Tongue (tissue), 2 donors: ENCODE measurements around the gene CERT1. TPM values are rescaled to one million over a fixed set of nuclear protein-coding genes. Genes with fewer than 3 reads are reported as not detected.

ENCODE experiments used
- DNase-seq: peaks from one replicate; pipeline ENCODE4 v3.0.0-alpha.2; 2015
- total RNA-seq: library from RNA; depleted of rRNA; stranded (reverse); fragments of >200 nt; gene quantifications from one replicate; pipeline ENCODE4 v1.2.3, GENCODE V29; 2014

The CERT1 gene
- total RNA-seq, 1 donor from 2014 or later: 62.2 TPM

DNA sequence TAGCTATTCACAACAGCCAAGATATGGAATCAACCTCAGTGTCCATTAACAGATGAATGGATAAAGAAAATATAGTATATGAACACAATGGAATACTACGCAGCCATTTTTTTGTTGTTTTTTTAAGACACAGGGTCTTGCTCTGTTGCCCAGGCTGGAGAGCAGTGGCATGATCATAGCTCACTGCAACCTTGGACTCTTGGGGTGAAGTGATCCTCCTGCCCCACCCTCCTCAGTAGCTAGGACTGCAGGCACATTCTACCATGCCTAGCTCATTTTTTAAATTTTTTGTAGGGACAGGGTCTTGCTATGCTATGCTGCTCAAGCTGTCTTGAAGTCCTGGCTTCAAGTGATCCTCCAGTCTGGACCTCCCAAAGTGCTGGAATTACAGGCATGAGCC, 38.5 kb downstream of the CERT1 start:
- DNase-seq: no peak

DNA sequence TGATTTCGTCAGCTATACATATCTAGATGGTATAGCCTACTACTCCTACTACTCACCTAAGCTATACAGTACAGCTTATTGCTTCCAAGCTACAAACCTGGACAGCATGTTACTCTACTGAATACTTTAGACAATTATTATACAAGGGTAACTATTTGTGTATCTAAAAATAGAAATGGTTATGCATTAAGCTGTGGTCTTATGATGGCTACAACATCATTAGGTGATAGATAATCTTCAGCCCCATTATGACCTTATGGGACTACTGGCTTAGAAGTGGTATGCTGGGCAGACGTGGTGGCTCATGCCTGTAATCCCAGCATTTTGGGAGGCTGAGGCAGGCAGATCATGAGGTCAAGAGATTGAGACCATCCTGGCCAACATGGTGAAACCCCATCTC, 40.2 kb downstream of the CERT1 start:
- DNase-seq: no peak

DNA sequence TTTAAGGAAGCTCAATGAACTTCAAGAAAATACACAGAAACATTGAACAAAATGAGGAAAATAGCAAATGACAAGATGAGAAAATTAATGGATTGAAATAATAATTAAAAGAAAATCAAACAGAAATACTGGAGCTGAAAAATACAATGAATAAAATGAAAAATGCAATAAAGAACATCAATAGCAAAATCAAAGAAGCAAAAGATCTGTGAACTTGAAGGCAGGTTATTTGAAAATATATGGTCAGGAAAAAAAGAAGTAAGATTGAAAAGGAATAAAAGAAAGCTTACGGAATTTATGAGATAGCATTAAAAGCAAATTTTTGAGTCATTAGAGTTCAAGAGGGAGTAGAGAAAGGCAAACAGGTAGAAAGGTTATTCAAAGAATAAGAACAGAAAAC, 42.4 kb downstream of the CERT1 start:
- no peak for DNase-seq

DNA sequence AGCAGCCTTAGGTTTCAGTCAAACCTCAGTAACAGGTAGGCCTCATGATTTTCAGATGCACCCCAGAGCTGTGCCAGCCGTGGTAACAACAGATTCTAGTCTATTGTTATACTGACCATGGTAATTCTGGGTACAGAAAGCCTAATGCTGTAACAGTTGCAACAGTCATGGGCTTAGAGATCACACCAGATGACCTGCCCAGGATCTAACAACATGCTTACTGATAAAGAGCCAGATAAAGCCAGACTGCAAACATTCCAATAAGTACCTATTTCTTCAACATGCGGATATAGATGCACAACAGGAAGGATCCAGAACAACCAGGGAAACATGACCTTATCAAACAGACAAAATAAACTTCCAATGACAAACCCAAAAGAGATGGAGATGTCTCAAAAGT, 42.8 kb downstream of the CERT1 start:
- no peak for DNase-seq

DNA sequence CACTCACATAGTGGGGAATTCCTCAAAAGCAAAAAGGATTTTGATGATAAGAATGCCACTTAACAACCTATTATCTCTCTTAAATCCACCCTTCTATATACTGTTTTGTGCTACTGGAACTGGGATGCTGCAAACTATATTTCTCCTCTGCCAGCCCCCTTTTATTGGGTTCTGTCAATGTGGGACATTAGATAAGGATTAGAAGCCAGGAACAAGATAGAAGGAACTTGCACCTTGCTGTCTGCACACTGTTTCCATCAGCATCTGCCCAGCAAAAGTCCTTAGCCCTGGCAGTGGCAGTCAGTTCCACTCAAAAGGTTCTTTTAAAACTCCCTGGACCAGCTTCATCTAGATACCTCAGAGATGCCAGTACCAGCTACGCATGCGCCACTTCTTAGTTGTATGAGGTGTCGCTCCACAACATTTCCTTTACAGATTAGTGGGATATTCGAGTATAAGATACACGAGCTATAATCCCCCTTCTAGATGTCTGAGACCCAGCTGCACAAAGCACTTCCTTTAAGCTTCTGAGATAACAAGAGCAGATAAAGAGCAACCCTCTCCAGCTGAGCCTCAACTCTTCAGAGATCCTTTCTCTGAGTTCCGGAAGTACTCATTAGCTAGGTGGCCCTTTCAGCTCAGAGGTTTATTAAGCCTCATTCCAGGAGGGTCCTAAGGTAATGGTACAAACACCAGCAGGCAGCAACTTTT, 45.3 kb downstream of the CERT1 start:
- DNase-seq: no peak

DNA sequence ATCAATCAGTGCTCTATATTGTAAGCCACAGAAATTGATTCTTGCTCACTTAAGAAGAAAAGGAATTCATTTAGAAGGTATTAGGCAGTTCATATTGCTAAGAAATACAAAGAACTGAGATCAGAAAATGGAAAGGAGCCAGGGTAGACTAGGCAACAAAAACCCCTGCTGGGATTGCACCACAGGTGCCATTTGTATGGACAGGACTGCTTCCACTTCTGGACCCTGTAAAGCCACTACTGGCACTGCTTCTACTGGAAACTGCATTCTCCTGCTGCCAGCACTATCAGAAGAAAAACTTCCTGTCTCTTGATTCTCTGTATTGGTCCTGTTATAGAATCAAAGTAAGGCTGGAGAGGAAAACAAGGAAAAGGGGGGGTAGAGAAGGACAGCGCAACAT, 45.9 kb downstream of the CERT1 start:
- DNase-seq: no peak

DNA sequence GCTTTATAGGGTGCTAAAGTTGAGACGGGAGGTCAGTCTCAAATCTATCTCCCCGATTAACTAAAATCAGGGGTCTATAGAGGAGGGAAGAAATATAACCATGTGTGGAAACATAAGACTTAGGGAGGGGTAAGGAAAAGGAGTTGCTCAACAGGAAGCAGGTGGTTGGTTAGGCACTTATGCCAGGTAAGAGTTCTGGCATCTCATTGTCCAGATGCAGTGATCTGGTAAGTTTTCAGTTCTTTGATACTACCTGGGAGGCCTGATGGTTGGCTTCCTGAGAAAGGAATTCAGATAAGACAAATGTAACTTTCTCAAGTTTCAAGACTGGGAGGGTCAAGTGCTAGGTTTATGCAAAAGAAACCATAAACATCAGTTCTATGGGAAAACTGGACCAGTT, 47.7 kb downstream of the CERT1 start:
- no peak for DNase-seq

DNA sequence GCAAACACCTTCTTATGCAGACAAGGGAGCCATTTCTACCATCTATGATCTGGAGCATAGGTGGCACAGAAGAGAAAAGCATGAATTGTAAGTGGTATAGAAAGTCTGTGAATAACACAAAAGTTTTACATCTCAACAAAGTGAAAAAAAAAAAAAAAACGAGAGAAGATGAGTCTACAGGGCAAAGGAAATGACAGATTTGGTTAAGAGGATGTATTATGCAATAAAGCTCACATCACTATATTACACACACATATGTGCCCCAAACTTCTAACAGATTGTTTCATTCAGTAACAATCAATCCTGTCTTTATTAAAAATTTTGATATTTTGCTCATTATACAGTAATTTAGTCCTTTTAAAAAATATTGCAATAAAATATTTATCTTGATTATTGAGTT, 49.8 kb downstream of the CERT1 start:
- DNase-seq: no peak

DNA sequence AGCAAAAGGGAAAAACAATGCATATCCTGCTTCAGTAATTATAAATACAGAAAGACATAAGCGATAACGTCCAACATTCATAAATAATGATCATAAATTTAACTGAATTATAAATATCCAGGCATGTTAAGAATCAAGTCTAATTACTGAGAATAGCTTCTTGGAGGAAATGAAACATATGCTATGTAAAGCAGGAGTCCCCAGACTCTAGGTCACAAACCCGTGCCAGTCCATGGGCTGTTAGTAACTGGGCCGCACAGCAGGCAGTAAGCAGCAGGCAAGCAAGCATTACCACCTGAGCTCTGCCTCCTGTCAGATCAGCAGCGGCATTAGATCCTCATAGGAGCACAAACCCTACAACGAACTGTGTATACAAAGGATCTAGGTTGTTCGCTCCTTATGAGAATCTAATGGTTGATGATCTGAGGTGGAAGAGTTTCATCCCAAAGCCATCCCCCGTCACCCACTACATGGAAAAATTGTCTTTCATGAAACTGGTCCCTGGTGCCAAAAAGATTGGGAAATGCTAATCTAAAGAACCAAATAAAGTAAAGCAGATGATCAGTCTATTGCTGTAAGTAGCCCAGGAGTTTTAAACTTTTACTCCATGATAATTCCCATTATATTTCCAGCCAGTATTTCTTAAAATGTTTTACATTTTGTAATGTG, 50.4 kb downstream of the CERT1 start:
- DNase-seq: no peak

DNA sequence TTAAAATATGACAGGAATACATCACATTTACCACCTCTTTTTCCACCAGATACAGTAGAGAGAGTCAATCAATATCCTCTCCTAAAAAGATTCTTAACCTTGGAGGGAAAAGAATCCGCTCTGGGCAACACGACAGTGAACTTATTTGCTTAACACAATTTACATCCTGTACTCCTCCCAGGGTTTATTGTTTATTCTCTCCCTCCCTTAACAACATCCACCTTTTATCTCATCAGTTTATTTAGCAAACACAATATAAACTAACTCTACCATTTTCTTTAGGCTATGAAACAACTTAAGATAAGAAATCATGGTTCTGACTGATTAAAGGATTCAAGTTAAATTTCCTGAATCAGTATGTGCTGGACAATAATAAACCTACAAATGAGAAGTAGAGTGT, 50.9 kb downstream of the CERT1 start:
- no peak for DNase-seq

DNA sequence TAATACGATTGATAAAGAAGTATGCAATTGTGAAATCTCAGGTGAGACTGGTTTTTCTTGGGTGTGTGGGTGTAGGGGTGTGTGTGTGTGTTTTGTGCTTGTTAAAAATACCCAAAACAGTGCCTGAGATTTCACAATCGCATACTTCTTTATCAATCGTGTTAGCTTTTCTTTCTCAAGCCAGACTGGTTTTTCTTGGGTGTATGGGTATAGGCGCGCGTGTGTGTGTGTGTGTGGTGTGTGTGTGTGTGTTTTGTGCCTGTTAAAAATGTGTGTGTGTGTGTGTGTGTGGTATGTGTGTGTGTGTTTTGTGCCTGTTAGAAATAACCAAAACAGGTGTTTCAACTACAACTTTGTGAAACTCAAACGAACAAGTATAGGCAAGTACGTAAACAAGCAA, 53.7 kb downstream of the CERT1 start:
- peak; percentile 19 for DNase-seq

DNA sequence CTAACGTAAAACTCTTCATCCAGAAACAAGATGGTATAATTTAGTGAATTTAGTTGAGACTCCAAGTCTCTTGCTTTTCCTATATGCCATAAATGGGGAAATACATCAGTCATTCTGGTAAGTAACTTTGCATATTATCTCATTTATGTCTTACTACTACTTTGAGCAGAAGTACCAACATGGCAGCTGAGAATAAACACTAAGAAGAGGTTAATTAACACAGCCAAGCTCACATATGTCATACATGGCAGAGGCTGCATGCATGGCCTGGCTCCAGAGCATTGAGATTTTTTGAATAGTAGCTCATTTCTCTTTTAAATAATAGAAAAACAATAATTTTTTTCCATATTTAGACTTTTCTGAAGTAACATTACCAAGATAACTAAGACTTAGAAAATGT, 54.3 kb downstream of the CERT1 start:
- no peak for DNase-seq

DNA sequence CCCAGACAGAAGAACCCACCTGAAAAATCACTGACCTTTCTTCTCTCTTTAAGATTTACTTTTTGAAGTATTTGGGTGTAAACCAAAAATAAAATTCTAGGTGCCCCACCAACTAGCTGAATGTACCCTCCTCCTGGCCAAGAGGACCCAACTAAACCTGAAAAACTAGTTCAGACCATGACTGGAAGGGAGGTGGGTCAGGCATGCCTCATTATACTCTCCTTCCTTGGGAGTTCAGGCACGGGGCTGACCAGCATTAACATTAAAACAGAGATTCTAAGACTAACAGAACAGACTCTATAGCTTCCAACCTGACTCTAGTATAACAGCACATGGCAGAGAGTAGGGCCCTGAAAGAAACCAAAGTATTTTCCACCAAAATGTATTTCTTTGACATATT, 61.4 kb downstream of the CERT1 start:
- DNase-seq: no peak

DNA sequence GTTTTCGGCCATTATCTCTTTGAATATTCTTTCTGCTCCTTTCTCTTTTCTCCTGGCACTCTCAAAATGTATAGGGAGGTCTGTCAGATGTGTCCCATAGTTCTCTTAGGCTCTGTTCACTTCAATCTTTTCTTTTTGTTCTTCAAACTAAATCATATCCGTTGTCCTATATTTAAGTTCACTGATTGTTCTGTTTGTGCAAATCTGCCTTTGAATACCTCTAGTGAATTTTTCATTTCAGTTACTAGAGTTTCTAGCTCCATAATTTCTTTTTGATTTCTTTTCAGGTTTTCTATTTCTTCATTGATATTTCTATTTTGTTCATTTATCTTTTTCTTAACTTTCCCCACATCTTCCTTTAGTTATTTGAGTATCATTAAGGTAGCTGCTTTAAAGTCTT, 65.4 kb downstream of the CERT1 start:
- DNase-seq: no peak

DNA sequence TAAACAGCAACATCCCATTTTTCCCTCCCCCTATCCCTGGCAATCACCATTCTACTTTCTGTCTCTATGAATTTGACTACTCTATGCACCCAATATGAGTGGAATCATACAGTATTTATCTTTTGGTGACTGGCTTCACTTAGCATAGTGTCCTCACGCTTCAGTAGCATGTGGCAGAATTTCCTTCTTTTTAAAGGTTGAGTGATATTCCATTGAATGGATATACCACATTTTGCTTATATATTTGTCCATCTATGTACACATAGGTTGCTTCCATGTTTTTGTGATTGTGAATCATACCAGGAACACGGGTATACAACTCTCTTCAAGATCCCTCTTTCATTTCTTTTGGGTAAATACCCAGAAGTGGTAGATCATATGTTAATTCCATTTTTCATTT, 69.9 kb downstream of the CERT1 start:
- DNase-seq: no peak

DNA sequence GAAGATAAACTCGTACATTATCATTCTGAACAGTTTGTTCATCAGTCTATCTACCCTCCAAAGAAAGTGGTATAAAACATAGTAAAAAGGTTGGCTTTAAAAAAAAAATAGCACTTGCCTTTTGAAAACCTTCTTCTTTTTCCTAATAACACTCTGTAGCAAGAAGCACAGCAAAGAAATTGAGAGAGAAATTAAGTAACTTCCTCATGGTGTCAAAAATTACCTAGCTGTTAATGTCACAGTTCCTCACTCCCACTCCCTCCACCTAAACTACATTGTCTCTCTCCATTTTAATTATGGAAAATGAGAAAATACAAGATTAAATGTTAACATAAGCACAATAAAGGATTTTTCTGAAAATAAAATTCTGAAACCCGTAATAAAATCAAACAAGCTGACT, 72.2 kb downstream of the CERT1 start:
- no peak for DNase-seq

DNA sequence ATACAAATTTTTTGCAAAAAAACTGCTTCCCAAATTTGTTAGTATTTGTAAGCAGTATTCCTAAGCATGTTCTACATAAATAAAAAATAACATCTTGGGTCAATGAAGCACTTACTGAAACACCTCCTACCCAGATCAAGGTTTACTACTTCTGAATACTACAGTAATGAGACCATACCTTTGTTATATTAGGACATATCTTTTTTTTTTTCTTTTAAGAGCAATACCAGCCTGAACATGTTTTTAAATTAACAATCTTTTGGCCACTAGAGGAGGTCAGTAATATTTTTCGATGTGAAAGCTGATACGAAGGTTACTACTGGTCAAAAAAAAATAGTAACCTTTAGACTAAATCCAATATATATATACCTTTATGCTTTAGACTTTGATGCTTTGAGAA, 72.7 kb downstream of the CERT1 start:
- DNase-seq: no peak

DNA sequence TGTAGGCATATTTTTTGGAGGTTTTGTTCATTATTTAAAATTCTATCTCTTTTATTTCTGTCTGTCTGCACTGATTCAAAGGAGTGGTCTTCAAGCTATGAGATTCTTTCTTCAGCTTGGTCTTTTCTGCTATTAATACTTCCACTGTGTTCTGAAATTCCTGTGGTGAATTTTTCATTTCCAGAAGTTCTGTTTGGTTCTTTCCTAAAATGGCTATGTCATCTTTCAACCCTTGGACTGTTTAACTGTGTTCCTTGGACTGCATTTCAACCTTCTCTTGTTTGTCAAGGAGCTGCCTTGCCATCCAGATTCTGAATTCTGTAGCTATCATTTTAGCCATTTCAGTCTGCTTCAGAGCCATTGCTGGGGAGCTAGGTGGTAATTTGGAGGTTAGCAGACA, 76.3 kb downstream of the CERT1 start:
- no peak for DNase-seq

DNA sequence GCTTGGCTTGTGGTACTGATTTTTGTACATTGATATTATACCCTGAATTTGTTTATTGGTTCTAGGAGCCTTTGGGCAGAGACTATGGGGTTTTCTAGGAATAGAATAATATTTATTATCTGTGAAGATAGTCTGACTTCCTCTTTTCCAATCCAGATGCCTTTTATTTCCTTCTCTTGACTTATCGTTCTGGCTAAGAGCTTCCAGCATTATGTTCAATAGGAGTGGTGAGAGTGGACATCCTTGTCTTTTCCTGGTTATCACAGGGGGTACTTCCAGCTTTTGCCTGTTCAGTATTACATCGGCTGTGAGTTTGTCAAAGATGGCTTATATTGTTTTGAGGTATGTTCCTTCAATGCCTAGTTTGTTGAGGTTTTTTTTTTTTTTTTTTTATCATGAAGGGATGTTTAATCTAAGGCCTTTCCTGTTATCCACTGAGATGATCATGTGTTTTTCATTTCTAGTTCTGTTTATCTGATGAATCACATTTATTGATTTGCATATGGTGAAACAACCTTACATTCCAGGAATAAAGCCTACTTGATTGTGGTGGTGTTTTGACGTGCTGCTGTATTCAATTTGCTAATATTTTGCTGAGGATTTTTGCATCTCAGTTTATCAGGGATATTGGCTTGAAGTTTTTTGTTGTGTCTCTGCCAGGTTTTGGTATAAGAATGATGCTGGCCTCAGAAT, 77.5 kb downstream of the CERT1 start:
- DNase-seq: no peak

DNA sequence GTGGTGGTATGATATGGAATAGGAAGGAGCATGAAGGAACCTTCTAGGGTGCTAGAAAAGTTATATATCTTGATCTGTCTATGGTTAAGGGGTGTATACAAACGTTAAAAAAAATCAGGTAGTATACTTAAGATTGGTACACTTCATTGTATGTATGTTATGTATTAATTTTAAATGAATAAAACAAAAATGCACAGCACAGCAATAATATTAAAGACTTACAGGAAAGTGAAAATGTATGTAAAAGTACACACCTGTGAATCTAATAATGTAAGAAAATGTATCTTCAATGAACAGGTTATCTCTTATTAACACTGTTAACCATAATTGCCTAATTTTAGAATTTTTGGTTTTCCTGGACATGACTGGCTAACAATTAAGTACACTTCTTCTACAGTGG, 97.2 kb downstream of the CERT1 start:
- DNase-seq: no peak

DNA sequence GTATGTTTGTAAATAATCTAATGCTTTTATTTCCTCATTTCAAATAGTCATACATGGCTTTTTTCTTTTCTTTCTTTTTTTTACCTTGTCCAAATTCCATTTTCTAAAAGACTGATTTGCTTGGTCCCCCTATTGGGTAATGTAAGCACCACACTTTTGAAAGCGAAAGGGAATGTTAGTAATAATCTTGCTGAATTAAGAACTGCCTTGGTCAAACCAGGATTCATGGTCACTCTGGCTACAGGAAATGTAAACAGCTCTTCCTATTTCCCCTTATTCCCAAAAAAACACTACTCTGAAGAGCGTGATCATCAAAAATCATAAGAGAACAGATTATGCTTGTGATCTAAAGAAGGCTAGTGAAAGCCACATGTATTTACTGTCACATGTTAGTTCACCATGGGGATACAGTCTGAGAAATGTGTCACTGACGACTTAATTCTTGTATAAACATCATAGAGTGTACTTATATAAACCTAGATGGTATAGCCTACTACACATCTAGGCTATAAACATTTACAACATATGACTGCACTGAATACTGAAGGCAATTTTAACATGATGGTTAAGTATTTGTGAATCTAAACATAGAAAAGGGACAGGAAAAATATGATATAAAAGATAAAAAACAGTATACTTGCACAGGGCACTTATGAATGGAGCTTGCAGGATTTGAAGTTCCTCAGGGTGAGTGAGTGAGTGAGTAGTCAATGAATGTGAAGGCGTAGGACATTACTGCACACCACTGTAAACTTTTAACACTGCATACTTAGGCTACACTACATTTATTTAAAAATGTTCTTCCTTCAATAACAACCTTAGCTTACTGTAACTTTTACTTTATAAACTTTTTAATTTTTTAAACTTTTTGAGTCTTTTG, 99.1 kb downstream of the CERT1 start:
- DNase-seq: peak; percentile 5

DNA sequence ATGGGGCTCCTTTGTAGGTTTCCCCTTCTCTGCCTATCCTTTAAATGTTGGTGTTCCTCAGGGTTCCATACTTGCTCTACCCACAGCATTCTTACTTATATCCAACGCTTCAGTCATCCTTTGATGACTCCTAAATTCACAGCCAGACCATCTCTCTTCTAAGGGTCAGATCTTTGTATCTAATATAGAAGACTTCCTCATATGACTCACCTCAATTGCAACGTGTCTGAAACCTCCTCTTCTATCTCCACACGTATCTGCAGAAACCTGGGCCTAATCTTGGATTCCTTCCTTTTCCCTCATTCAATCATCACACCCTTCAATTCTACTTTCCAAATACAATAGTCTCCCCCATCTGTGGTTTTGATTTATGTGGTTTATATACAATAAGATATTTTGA, 106.1 kb downstream of the CERT1 start:
- DNase-seq: no peak

DNA sequence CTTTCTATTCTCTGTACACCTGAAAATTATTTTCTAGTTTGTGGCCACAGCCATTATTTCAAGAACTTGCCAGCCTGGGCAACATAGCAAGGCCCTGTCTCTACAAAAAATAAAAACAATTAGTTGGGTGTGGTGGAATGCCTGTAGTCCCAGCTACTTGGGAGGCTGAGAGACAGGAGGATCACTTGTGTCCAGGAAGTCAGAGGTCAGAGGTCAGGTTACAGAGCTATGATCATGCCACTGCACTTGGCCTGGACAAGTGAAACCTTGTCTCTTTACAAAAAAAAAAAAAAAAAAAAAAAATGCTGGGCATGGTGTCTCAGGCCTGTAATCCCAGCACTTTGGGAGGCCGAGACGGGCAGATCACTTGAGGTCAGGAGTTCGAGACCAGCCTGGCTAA, 116.2 kb downstream of the CERT1 start:
- no peak for DNase-seq
